Stimulated activated effector memory CD8-positive, alpha-beta T cell treated with anti-CD3 and anti-CD28 coated beads, Interleukin-12 subunit alpha, Interleukin-12 subunit beta, amount 100 ng/mL, for 72 hours (primary cell): Measurements from ENCODE around the gene POU1F1.
A peak's percentile ranks its signal among the peaks of the same experiment; 100 is the strongest.

Experiments used
- ATAC-seq: fragments of 150-1000 bp; cut with Tn5 transposase; 2 replicates; pipeline ENCODE4 v1.10.0; 2021
- DNase-seq, 2 donors: peaks; one replicate each; pipeline ENCODE4 v3.0.0; 2021 to 2022; ENCODE audit warnings: low spot score in 2 of 2
- H3K27ac Mint-ChIP-seq: one replicate; pipeline ENCODE4 v1.8.0; 2022; ENCODE audit warnings: mild to moderate bottlenecking, mixed read lengths
- H3K36me3 Mint-ChIP-seq: one replicate; pipeline ENCODE4 v1.8.0; 2022; ENCODE audit warnings: mild to moderate bottlenecking, mixed read lengths
- H3K4me1 Mint-ChIP-seq: one replicate; pipeline ENCODE4 v1.8.0; 2022; ENCODE audit warnings: mixed read lengths
- H3K4me3 Mint-ChIP-seq: one replicate; pipeline ENCODE4 v1.8.0; 2022; ENCODE audit warnings: mild to moderate bottlenecking, mixed read lengths
- H3K9me3 Mint-ChIP-seq: one replicate; pipeline ENCODE4 v1.8.0; 2022; ENCODE audit warnings: mixed read lengths

POU1F1 gene

DNA sequence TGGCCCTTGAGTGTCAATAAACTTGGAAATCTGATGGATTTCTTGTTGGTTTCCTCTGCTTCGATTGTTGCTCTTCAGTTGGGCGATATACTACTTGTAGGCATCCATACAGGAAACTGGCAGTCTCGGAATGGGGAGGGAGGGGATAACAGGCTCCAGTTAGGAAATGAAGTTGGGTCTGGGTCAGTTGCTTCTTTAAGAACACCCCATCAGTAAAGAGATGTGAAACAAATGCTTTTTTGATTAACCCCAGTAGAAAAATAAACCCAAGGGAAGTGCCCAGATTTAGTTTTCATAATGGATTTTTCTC, 48.6 kb downstream of the POU1F1 start:
- H3K27ac Mint-ChIP-seq = peak overlapping the region; percentile 99
- peaks cover 3% of the 10 kb centered on the region for H3K9me3 Mint-ChIP-seq
- peaks cover 30% of the 10 kb centered on the region for H3K4me1 Mint-ChIP-seq
- peaks cover 13% of the 10 kb centered on the region for H3K36me3 Mint-ChIP-seq
- DNase-seq (no peak), ATAC-seq (no peak)
- peak overlapping the region; percentile 99 for H3K4me3 Mint-ChIP-seq

- DNase-seq = peak; percentile 83 to 93
- Mint-ChIP-seq H3K27ac (peak within 1 kb of the TSS; percentile 99), H3K4me3 (peak within 1 kb of the TSS; percentile 99), H3K9me3 (peaks cover 3% of the 10 kb centered on the region), H3K4me1 (peaks cover 29% of the 10 kb centered on the region), H3K36me3 (peaks cover 13% of the 10 kb centered on the region)
- ATAC-seq = peak; percentile 96
Measured at GRCh38 chr3:87227104-87227834, 49.1 kb downstream of the POU1F1 start, which contains the start of gene CHMP2B. CHMP2B (plus strand) TSS chr3:87227309; CDS start chr3:87227523, 214 bp downstream.

DNA sequence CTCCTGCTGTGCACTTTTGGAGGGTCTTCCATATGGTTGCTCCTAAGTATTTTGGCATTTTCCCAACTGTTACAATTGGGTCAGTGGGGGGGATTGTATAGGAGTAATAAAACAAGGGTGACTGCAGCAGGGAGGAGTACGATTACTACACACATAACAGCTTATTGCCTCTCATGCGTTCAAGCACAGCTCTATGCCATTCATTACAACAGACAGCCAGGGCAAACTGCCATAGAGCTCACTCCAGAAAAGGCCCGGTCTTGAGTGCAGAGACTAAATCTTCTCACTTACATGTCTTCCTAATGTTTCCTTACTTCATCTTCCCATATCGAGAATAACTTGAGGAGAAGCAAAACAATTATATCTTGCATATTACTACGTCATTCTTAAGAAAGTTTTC, 50.7 kb downstream of the POU1F1 start:
- no peak overlapping the region for H3K4me3 Mint-ChIP-seq
- peaks cover 13% of the 10 kb centered on the region for H3K36me3 Mint-ChIP-seq
- peaks cover 3% of the 10 kb centered on the region for H3K9me3 Mint-ChIP-seq
- no peak for DNase-seq
- ATAC-seq = no peak
- H3K27ac Mint-ChIP-seq = no peak overlapping the region
- H3K4me1 Mint-ChIP-seq = peaks cover 17% of the 10 kb centered on the region

DNA sequence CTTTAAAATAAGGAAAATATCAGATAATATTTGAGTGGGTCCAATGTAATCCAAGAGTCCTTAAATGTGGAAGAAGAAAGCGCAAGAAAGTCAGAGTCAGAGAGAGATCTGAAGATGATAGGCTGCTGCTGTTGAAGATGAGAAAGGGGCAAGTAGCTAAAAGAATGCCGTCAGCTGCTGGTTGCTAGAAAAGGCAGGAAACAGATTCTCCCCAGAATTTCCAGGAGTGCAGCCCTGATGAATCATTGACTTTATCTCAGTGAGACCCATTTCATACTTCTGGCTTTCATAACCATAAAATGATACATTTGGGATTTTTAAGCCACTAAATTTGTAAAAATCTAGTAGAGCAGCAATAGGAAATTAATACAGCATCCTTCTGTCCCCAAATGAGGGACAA, 56.8 kb downstream of the POU1F1 start:
- no peak for ATAC-seq
- Mint-ChIP-seq H3K36me3 (no peaks in the 10 kb centered on the region), H3K4me3 (no peak overlapping the region), H3K9me3 (peaks cover 3% of the 10 kb centered on the region), H3K4me1 (no peaks in the 10 kb centered on the region), H3K27ac (no peak overlapping the region)
- no peak for DNase-seq

DNA sequence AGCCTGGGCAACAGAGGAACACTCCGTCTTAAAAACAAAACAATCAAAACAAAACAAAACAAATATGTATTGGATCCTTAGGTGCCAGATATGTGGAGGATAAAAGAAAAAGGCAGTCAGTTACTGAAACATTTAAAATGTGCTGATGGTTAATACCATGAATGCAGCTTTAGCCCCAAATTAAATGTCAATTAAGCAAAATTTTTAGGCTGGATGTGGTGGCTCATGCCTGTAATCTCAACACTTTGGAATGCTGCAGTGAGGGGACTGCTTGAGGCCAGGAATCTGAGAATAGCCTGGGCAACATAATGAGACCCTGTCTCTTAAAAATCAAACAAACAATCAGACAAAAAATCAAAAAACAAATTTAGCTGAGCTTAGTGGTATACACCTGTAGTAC, 57.8 kb downstream of the POU1F1 start:
- no peak overlapping the region for H3K4me3 Mint-ChIP-seq
- H3K9me3 Mint-ChIP-seq = peaks cover 3% of the 10 kb centered on the region
- H3K27ac Mint-ChIP-seq = no peak overlapping the region
- DNase-seq = no peak
- H3K4me1 Mint-ChIP-seq = no peaks in the 10 kb centered on the region
- no peak for ATAC-seq
- no peaks in the 10 kb centered on the region for H3K36me3 Mint-ChIP-seq
